Left lung (tissue), 10 donors: Measurements from ENCODE around the gene ADNP2. TPM values are rescaled to one million over a fixed set of nuclear protein-coding genes. Genes with fewer than 3 reads are reported as not detected.

Experiments
- ATAC-seq: fragments of 200-7000 bp; cut with Tn5 transposase; one replicate; pipeline ENCODE4 v1.9.1; 2020; ENCODE audit warnings: moderate library complexity
- DNase-seq, 4 donors: peaks; one replicate each; pipeline ENCODE4 v3.0.0-alpha.2; 2013 to 2020
- H3K27ac ChIP-seq, 2 donors: fragments of 200-600 bp; sonication (generic) in 1 of 2; one replicate each; pipeline versions ENCODE4 v1.5.0 to v1.8.0; 2020 to 2021
- H3K27me3 ChIP-seq, 2 donors: fragments of 200-600 bp; sonication (generic) in 1 of 2; one replicate each; pipeline versions ENCODE4 v1.5.0 to v1.8.0; 2020 to 2021
- H3K36me3 ChIP-seq, 2 donors: fragments of 200-600 bp; sonication (generic) in 1 of 2; one replicate each; pipeline versions ENCODE4 v1.5.0 to v1.8.0; 2020 to 2021
- H3K4me1 ChIP-seq, 2 donors: fragments of 200-600 bp; one replicate each; pipeline ENCODE4 v1.8.0; 2021
- H3K4me3 ChIP-seq, 2 donors: fragments of 200-600 bp; sonication (generic) in 1 of 2; one replicate each; pipeline versions ENCODE4 v1.5.0 to v1.8.0; 2020 to 2021; ENCODE audit warnings: mild to moderate bottlenecking in 1 of 2
- H3K9me3 ChIP-seq, 2 donors: fragments of 200-600 bp; sonication (generic) in 1 of 2; one replicate each; pipeline versions ENCODE4 v1.5.0 to v1.8.0; 2020 to 2021
- intact Hi-C, 2 donors: fragments of 100-400 bp; cut with DNase I; formaldehyde crosslinking; loops; one replicate each; pipeline versions ENCODE4 v1.11.2 to v1.14.2; 2022
- polyA plus RNA-seq, 6 donors: library from polyadenylated mRNA; unstranded; fragments of 120-200 nt; gene quantifications; one replicate each; pipeline ENCODE4 v1.2.1, GENCODE V29; 2013; ENCODE audit not compliant: insufficient read length in 6 of 6
- total RNA-seq, 2 donors: library from RNA; stranded (reverse); fragmentation: NEBNext Ultra II Directional; extraction: Animal tissue kit (Norgen Biotek cat#: 25700); gene quantifications; one replicate each; pipeline ENCODE4 v1.2.1, GENCODE V29; 2021
- TF ChIP-seq, protein P1 (sequence below), 2 donors: fragments of 200-600 bp; sonication (generic) in 1 of 2; IDR thresholded peaks; one replicate each; pipeline versions ENCODE4 v1.5.0 to v1.8.0; 2021; ENCODE audit warnings: antibody characterized with exemption in 2 of 2
- donor health status: DM: no; HTN: yes; CAD: no.
- donor health status: DM: no; HTN: no; CAD: no.

Gene ADNP2
- total and polyA plus RNA-seq, 8 donors = 13.5 to 22.6 (median 19.6) TPM

DNA sequence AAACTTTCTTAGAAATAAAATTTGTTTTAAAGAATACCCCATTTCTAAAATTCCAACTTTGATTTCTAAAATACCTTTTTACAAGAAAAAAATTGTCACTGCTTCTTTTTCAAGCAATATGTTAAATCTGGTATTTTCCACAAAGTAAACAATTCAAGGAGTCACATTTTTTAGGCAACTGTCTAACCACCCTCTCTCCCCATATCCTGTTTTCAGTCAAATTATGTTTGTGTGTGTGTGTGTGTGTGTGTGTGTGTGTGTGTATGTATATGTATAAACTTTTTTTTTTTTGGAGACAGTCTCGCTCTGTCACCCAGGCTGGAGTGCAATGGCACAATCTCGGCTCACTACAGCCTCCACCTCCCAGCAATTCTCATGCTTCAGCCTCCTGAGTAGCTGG lies 59.3 kb downstream of the ADNP2 start:
- no peaks in the 10 kb centered on the region for H3K36me3 ChIP-seq
- TF ChIP-seq, protein P1, sequence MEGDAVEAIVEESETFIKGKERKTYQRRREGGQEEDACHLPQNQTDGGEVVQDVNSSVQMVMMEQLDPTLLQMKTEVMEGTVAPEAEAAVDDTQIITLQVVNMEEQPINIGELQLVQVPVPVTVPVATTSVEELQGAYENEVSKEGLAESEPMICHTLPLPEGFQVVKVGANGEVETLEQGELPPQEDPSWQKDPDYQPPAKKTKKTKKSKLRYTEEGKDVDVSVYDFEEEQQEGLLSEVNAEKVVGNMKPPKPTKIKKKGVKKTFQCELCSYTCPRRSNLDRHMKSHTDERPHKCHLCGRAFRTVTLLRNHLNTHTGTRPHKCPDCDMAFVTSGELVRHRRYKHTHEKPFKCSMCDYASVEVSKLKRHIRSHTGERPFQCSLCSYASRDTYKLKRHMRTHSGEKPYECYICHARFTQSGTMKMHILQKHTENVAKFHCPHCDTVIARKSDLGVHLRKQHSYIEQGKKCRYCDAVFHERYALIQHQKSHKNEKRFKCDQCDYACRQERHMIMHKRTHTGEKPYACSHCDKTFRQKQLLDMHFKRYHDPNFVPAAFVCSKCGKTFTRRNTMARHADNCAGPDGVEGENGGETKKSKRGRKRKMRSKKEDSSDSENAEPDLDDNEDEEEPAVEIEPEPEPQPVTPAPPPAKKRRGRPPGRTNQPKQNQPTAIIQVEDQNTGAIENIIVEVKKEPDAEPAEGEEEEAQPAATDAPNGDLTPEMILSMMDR (IDR thresholded peaks at IDR 0.05) = no peak
- no peaks in the 10 kb centered on the region for H3K4me1 ChIP-seq
- ATAC-seq = no peak
- peaks cover 0 to 22% of the 10 kb centered on the region in 2 donors for H3K27me3 ChIP-seq
- intact Hi-C loops = no loop called here
- H3K27ac ChIP-seq = no peak overlapping the region
- H3K9me3 ChIP-seq = peaks cover 0 to 18% of the 10 kb centered on the region in 2 donors
- H3K4me3 ChIP-seq = no peak overlapping the region
- DNase-seq = no peak

DNA sequence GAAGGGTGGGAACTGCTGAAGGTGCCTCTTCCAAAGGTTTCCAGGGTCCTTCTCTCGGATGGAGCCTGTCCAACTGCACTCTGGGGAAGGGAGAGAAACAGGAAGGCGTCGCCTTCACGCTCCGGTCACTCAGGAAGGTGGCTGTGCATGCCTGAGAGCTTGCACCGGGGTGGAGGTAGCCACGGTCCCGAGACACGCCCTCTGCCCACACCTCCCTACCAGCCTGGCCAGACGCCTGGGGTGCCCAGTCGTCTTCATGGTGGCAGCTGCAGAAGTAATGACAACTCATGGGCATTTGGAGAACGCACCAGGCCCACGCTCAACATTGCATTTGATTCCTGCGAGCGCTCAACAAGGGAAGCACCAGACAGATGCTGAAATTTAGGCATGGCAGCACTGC lies 59.9 kb downstream of the ADNP2 start:
- H3K27me3 ChIP-seq = peaks cover 0 to 22% of the 10 kb centered on the region in 2 donors
- no peaks in the 10 kb centered on the region for H3K36me3 ChIP-seq
- DNase-seq = no peak
- no peak for ATAC-seq
- H3K9me3 ChIP-seq = peaks cover 0 to 12% of the 10 kb centered on the region in 2 donors
- H3K27ac ChIP-seq = no peak overlapping the region
- intact Hi-C loops = no loop called here
- H3K4me3 ChIP-seq = no peak overlapping the region
- TF ChIP-seq, protein P1 (IDR thresholded peaks at IDR 0.05) = no peak
- no peaks in the 10 kb centered on the region for H3K4me1 ChIP-seq

DNA sequence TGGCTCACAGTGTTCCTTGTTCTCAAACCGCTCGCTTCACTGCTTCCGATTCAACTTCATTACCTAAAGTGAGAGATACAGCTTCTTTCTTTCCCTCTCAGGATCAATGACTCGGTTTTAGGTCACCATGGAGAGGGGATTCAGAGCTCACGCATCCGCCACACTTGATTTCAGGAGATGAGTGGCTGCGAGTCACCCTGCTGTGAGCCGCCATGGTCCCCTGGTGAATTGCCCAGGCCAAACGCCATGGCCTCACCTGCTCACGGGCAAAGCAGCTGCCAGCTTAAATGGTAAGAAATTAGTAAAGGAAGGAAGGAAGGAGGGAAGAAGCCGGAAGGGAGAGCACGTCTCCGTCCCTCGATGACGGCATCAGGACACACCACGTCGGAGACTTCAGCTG lies 60.5 kb downstream of the ADNP2 start:
- DNase-seq = no peak
- Histone ChIP-seq H3K27me3 (peaks cover 0 to 22% of the 10 kb centered on the region in 2 donors), H3K36me3 (no peaks in the 10 kb centered on the region), H3K4me3 (no peak overlapping the region), H3K9me3 (peaks cover 0 to 6% of the 10 kb centered on the region in 2 donors), H3K27ac (no peak overlapping the region), H3K4me1 (no peaks in the 10 kb centered on the region)
- TF ChIP-seq, protein P1 (IDR thresholded peaks at IDR 0.05) = no peak
- ATAC-seq = no peak
- intact Hi-C loops = no loop called here

DNA sequence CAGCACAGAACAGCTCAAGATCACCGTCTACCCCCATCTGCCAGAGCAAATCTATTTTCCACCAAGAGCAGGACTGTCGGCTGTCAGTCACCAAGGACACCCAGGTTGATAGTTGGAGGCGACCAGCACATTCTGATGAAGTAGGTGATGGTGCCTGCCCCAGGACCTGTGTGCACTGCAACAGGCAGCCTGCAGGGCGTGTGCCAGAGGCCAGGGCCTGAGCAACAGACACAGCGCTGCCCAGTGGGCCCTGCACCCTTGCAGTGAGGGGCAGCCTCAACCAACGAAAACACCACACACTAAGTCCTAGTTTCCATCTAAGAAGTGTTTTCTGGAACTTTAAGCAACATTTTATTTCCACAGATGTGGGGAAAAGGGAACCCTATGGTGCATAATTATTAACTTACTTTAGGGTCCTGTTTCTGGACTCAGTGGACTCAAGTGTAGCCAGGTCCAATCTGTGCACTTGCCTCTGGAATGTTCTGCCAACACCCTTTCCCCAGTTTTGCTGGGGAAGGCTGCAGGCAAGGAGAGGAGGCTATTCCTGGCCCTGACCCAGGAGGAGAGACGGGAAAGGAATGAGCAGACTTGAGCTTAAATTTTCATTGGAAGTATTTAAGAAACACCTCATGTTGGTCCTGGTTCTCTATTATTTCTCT lies 61.5 kb downstream of the ADNP2 start:
- ATAC-seq = no peak
- Histone ChIP-seq H3K36me3 (no peaks in the 10 kb centered on the region), H3K27me3 (peaks cover 0 to 22% of the 10 kb centered on the region in 2 donors), H3K27ac (no peak overlapping the region), H3K4me3 (no peak overlapping the region), H3K9me3 (no peaks in the 10 kb centered on the region), H3K4me1 (no peaks in the 10 kb centered on the region)
- intact Hi-C loops = no loop called here
- TF ChIP-seq, protein P1 (IDR thresholded peaks at IDR 0.05) = no peak
- no peak for DNase-seq

DNA sequence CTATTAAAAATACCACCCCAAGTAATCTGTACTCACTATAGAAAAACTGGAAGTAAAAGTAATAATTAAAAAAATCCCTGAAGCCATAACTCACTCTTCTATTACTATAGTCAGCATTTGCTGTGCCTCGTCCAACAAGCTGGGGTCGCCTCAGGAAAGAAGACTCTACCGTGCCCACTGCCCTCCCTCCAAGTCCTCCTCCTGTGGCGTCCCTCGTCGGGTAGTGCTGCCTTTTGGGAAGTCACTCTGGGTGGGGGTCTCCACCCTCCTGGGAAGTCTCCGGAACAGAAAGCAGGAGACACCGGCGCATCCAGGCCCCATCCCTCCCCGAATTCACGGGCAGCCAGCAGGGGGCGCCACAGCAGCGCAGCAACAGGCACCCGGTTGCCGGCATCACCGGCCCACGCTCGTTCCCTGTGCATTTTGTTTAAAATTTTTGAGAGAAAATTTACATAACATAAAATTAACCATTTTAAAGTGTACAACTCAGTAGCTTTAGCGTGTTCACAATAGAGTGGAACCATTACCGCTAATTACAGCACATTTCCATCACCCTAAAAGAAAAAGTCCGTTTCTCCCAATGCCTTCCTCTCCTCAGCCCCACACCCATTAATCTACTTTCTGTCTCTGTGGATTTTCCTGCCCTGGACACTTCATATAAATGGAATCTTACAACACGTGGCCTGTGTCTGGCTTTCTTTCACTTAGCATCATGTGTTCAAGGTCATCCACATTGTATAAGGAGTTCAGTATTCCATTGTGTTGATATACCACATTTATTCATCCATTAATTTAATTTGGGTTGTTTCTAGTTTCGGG lies 62.2 kb downstream of the ADNP2 start:
- intact Hi-C loops = no loop called here
- Histone ChIP-seq H3K36me3 (no peaks in the 10 kb centered on the region), H3K9me3 (no peaks in the 10 kb centered on the region), H3K4me1 (no peaks in the 10 kb centered on the region), H3K27ac (no peak overlapping the region), H3K27me3 (peaks cover 0 to 22% of the 10 kb centered on the region in 2 donors), H3K4me3 (no peak overlapping the region)
- DNase-seq (peak in 2 of 4 donors; percentile 35 to 87), ATAC-seq (peak; percentile 83)
- TF ChIP-seq, protein P1 (IDR thresholded peaks at IDR 0.05) = peak; percentile 68 to 85
